GM18498 (cell line): ENCODE measurements around the gene VIT.

Experiments
- ATAC-seq: cut with Tn5 transposase; IDR thresholded peaks from one replicate; pipeline ENCODE4 v1.9.1; 2021; ENCODE audit warnings: mild to moderate bottlenecking, moderate library complexity; ENCODE audit not compliant: unreplicated experiment

Gene VIT

DNA sequence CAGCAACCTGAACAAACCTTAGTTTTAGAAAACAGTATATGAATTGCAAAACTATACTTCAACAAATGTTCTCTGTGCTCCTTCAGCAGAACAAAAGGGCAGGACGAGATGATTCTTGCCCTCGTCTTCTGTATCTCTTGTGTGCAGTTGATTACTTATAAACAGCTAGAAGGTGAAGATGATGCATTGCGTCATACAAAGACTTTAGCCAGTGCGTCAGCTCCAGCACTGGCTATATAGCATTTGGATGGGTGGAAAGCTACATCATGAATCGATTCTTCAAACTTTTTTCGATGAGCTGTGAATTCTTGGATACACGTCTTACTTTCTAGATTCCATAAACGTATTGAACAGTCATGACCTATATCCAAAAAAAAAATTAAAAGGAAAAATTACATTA, 152.8 kb downstream of the VIT start:
- no peak for ATAC-seq

DNA sequence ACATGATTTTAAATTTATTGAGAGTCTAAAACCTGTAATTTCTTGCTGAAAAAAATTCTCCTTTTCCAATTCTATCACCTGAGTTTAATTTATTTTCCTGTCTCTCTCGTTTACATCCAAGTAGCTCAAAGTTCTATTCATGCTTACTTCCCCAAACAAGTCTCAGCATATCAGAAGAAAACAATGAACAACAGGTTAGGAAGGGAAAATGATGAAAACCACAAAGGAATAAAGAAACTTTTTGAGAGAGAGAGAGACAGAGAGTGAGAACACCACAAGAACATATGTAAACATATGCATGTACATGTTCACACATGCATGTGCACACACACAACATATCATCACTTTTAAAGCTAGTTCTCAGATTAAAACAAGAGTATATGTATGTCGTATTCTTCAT, 157.7 kb downstream of the VIT start:
- no peak for ATAC-seq

DNA sequence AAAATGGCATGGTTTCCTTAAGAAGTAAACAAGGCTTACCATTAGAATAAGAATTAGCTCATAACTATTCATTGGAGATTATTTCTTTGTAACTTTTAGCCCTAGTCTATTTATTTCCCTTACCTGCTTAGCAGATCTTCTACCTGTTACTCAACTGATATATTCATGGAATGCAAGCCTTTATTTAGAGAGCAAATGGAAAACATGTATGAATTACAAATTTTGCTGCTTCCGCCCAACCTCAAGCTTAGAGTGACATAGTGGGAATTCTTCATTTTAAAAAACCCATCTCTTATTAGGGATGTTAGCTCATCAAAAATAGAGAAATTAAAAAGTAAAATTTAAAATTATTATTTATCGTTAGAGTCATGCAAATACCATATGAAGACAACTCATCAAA, 158.9 kb downstream of the VIT start:
- ATAC-seq, result no peak

DNA sequence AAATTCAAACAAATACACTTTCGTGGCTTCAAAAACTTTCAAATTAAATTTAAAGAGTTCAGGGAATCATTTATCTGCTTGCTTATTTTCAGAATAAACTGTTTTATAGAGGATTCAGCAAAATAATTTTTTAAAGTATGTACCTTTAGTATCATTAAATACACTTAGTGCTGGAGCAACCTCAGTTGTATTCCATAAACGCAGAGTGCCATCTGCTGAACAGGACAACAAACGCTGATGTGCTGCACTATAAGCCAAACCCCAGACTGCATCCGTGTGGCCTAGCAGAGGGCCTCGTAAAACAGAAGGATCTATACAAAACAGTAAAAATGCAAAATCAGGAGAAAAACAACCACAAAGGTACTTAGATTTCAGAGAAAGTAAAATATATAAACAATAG, 161.2 kb downstream of the VIT start:
- no peak for ATAC-seq

DNA sequence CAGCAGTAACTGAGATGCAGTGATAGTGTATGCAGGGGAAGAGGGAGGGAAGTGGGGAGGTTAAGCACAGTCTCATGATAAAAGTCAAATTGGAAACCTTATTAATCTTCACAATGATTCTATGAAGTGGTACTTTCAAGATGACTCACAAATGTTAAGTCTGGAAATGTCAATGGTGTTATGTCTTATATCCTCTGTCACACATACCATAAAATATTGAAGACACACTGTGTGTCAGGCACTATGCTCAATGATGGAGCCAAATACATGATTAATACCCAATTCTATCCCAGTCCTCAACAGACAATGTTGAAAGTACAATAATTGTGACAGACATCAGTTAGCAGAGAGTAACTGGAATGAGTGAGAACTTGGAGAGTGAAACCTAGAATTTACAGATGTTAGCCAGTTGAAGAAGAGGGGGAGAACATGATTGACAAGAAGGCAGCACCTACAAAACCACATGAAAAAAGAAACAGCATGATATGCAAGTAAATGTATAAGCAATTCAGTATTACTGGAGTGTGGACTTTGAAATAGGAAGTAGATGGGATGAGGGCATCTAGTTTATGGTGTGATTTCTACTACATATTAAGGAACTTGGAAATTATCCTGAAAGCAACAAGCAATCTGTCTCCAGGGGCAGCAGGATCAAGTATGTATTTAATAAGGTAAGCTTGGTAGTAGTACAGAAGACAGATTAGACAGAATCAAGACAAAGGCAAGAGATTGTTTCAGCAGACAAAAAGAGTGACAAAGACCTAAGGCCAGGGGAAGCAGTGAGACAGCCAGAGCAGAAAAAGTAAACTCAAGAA, 162.3 kb downstream of the VIT start:
- ATAC-seq, result peak; percentile 50

DNA sequence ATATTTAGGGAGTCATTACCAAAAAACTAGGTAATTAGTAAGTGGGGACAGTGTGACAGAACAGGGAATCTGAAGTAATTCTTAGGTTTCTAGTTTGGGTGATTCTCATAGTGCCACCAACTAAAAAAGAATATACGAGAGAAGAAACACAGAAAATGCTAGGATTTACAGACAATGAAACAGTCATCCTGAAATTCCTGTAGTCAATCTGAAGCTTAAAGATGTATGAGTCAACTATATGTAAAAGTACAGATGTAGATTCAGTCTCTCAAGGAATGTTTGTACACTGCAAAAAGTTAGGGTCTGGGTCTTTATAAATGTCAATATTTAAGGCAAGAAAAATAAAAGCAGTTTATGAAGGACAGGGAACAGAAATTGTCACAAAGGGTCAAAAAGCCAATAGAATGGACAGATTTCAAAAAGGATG, 162.9 kb downstream of the VIT start:
- ATAC-seq, result no peak

DNA sequence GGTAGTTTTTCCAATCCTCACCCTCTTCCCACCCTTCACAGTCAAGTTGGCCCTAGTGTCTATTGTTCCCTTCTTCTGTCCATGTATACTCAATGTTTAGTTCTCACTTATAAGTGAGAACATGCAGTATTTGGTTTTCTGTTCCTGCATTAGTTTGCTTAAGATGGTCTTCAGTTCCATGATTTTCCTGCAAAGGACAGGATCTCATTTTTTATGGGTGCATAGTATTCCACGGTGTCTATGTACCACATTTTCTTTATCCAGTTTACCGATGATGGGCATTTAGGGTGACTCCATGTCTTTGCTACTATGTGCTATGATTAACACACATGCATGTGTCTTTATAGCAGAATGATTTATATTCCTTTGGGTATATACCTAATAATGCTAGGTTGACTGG, 165.4 kb downstream of the VIT start:
- ATAC-seq, result no peak
